Ishikawa (cell line): ENCODE data around the gene PRKCB.

Source experiments
- CEBPB ChIP-seq: IDR thresholded peaks from 2 replicates; pipeline ENCODE4 v1.6.1; 2012
- CREB1 ChIP-seq: IDR thresholded peaks from 2 replicates; pipeline ENCODE4 v1.6.1; 2012; ENCODE audit warnings: low read depth
- EGR1 ChIP-seq: IDR thresholded peaks from 2 replicates; pipeline ENCODE4 v1.6.1; 2012
- EP300 ChIP-seq: IDR thresholded peaks from 2 replicates; pipeline ENCODE4 v1.6.1; 2012; ENCODE audit warnings: borderline replicate concordance
- FOXM1 ChIP-seq: IDR thresholded peaks from 2 replicates; pipeline ENCODE4 v1.6.1; 2012; ENCODE audit warnings: low read depth, borderline replicate concordance
- MAX ChIP-seq: IDR thresholded peaks from 2 replicates; pipeline ENCODE4 v1.6.1; 2012
- NFIC ChIP-seq: IDR thresholded peaks from 2 replicates; pipeline ENCODE4 v1.6.1; 2012
- RAD21 ChIP-seq: IDR thresholded peaks from 2 replicates; pipeline ENCODE4 v1.6.1; 2012; ENCODE audit warnings: low read depth
- REST ChIP-seq: IDR thresholded peaks from 2 replicates; pipeline ENCODE4 v1.6.1; 2012; ENCODE audit warnings: low read depth, mild to moderate bottlenecking
- TAF1 ChIP-seq: IDR thresholded peaks from 2 replicates; pipeline ENCODE4 v1.6.1; 2012; ENCODE audit warnings: low read depth, mild to moderate bottlenecking
- TCF12 ChIP-seq: IDR thresholded peaks from 2 replicates; pipeline ENCODE4 v1.6.1; 2012; ENCODE audit warnings: low read depth
- TEAD4 ChIP-seq: IDR thresholded peaks from 2 replicates; pipeline ENCODE4 v1.6.1; 2012
- USF1 ChIP-seq: IDR thresholded peaks from 2 replicates; pipeline ENCODE4 v1.6.1; 2012
- YY1 ChIP-seq: IDR thresholded peaks from 2 replicates; pipeline ENCODE4 v1.6.1; 2012; ENCODE audit warnings: low read depth
- ZBTB7A ChIP-seq: IDR thresholded peaks from 2 replicates; pipeline ENCODE4 v1.6.1; 2012; ENCODE audit warnings: low read depth

PRKCB gene

GRCh38 chr16:23959752-23960072 is 123.9 kb downstream of the PRKCB start:
- TF ChIP-seq YY1 (no peak), ZBTB7A (no peak), RAD21 (no peak), EP300 (no peak), TAF1 (no peak), EGR1 (no peak), CEBPB (no peak), CREB1 (no peak)

- TF ChIP-seq EP300 = no peak
- no peak for TF ChIP-seq NFIC
- TF ChIP-seq FOXM1 = no peak
- TF ChIP-seq TAF1 = no peak
- no peak for TF ChIP-seq RAD21
- no peak for TF ChIP-seq EGR1
- no peak for TF ChIP-seq CREB1
- TF ChIP-seq USF1 = no peak
- TF ChIP-seq REST = no peak
- TF ChIP-seq TEAD4 = no peak
- TF ChIP-seq MAX = no peak
- no peak for TF ChIP-seq YY1
- no peak for TF ChIP-seq CEBPB
- TF ChIP-seq TCF12 = no peak
- TF ChIP-seq ZBTB7A = no peak
Observed at GRCh38 chr16:23960081-23960885, 124.5 kb downstream of the PRKCB start.

GRCh38 chr16:23962001-23962400 is 126.2 kb downstream of the PRKCB start:
- TF ChIP-seq RAD21 (no peak), CEBPB (no peak), EGR1 (no peak), EP300 (no peak), NFIC (no peak), REST (no peak), ZBTB7A (no peak), TCF12 (no peak), MAX (no peak), USF1 (no peak), FOXM1 (no peak), YY1 (no peak), TAF1 (no peak), CREB1 (no peak), TEAD4 (no peak)

GRCh38 chr16:23964136-23964535 is 128.4 kb downstream of the PRKCB start:
- TF ChIP-seq EGR1 (no peak), CREB1 (no peak), TAF1 (no peak), YY1 (no peak), RAD21 (no peak), REST (no peak), ZBTB7A (no peak), MAX (no peak), CEBPB (no peak), TEAD4 (no peak), USF1 (no peak), EP300 (no peak), NFIC (no peak), TCF12 (no peak), FOXM1 (no peak)
